HEK293 (cell line): ENCODE measurements around the gene PPM1L.

Experiments
- CTCF ChIA-PET: fragments of 350-600 bp; formaldehyde crosslinking; extraction: SDS; loops from one replicate; lab custom pipeline; 2021; ENCODE audit warnings: antibody characterized with exemption; lab: Yijun Ruan, JAX
- POLR2A ChIA-PET: fragments of 300-600 bp; formaldehyde crosslinking; extraction: SDS; loops from one replicate; lab custom pipeline; 2020; ENCODE audit warnings: antibody characterized with exemption, inconsistent platforms; lab: Yijun Ruan, JAX
- H3K27ac ChIP-seq: fragments of 200-500 bp; sonication (Bioruptor generic); 2 replicates; pipeline ENCODE4 v1.5.1; 2014; ENCODE audit warnings: low read depth, low read length, control low read depth, inconsistent platforms; ENCODE audit errors: extremely low read depth
- H3K36me3 ChIP-seq, 2 experiments: fragments of 200-500 bp in 1 of 2; sonication (Bioruptor generic) in 1 of 2; 1 replicate in 1 of 2; 2 replicates in 1 of 2; pipeline ENCODE4 v1.5.1; 2014 to 2017; ENCODE audit warnings: inconsistent platforms in 2 of 2, low read length in 2 of 2; ENCODE audit not compliant: control insufficient read depth in 2 of 2, insufficient read depth in 1 of 2
- H3K4me1 ChIP-seq: fragments of 200-500 bp; sonication (Bioruptor generic); 2 replicates; pipeline ENCODE4 v1.5.1; 2014; ENCODE audit warnings: mild to moderate bottlenecking, low read length, inconsistent platforms; ENCODE audit not compliant: control insufficient read depth, insufficient read depth
- H3K4me3 ChIP-seq: 2 replicates; pipeline ENCODE4 v1.5.1; 2011; ENCODE audit warnings: low read depth, mild to moderate bottlenecking, control low read depth, low read length, moderate library complexity
- H3K9me3 ChIP-seq: fragments of 200-500 bp; sonication (Bioruptor generic); 2 replicates; pipeline ENCODE4 v1.5.1; 2014; ENCODE audit warnings: low read depth, low read length, inconsistent platforms; ENCODE audit not compliant: control insufficient read depth, insufficient read depth
- GLI4 ChIP-seq: fragments of 450-650 bp; formaldehyde crosslinking; IDR thresholded peaks from 2 replicates; pipeline ENCODE4 v1.5.1; 2016; ENCODE audit warnings: missing biosample characterization, missing genetic modification characterization
- KLF16 ChIP-seq: fragments of 450-650 bp; formaldehyde crosslinking; IDR thresholded peaks from 2 replicates; pipeline ENCODE4 v1.5.1; 2017; ENCODE audit warnings: missing biosample characterization, missing genetic modification characterization
- MZF1 ChIP-seq: fragments of 450-650 bp; formaldehyde crosslinking; IDR thresholded peaks from 2 replicates; pipeline ENCODE4 v1.5.1; 2017; ENCODE audit warnings: missing biosample characterization, missing genetic modification characterization, borderline replicate concordance
- PBX3 ChIP-seq: sonication (generic); formaldehyde crosslinking; IDR thresholded peaks from 2 replicates; pipeline ENCODE4 v1.8.1; 2022; ENCODE audit warnings: mild to moderate bottlenecking, moderate library complexity, missing genetic modification reagents
- ZBTB11 ChIP-seq: fragments of 450-650 bp; formaldehyde crosslinking; conservative IDR thresholded peaks from 2 replicates; pipeline ENCODE4 v1.5.1; 2016; ENCODE audit warnings: low read depth, missing biosample characterization, missing genetic modification characterization
- ZBTB44 ChIP-seq: fragments of 450-650 bp; IDR thresholded peaks from 2 replicates; pipeline ENCODE4 v1.5.1; 2018; ENCODE audit warnings: missing biosample characterization, mild to moderate bottlenecking, missing genetic modification characterization
- ZBTB6 ChIP-seq: fragments of 450-650 bp; formaldehyde crosslinking; IDR thresholded peaks from 2 replicates; pipeline ENCODE4 v1.5.1; 2017; ENCODE audit warnings: missing biosample characterization, missing genetic modification characterization
- ZFP69B ChIP-seq: fragments of 450-650 bp; formaldehyde crosslinking; IDR thresholded peaks from 2 replicates; pipeline ENCODE4 v1.5.1; 2016; ENCODE audit warnings: missing biosample characterization, missing genetic modification characterization
- ZNF112 ChIP-seq: fragments of 450-650 bp; formaldehyde crosslinking; IDR thresholded peaks from 2 replicates; pipeline ENCODE4 v1.5.0; 2017; ENCODE audit warnings: missing biosample characterization, missing genetic modification characterization
- ZNF138 ChIP-seq: fragments of 450-650 bp; formaldehyde crosslinking; IDR thresholded peaks from 2 replicates; pipeline ENCODE4 v1.5.1; 2016; ENCODE audit warnings: missing biosample characterization, missing genetic modification characterization, borderline replicate concordance
- ZNF223 ChIP-seq: fragments of 450-650 bp; formaldehyde crosslinking; IDR thresholded peaks from 2 replicates; pipeline ENCODE4 v1.5.1; 2016; ENCODE audit warnings: missing biosample characterization, missing genetic modification characterization
- ZNF23 ChIP-seq: fragments of 450-650 bp; formaldehyde crosslinking; IDR thresholded peaks from 2 replicates; pipeline ENCODE4 v1.5.1; 2016; ENCODE audit warnings: missing biosample characterization, missing genetic modification characterization, borderline replicate concordance
- ZNF266 ChIP-seq: fragments of 450-650 bp; formaldehyde crosslinking; IDR thresholded peaks from 2 replicates; pipeline ENCODE4 v1.5.1; 2016; ENCODE audit warnings: missing biosample characterization, missing genetic modification characterization, low read depth
- ZNF366 ChIP-seq: fragments of 450-650 bp; formaldehyde crosslinking; conservative IDR thresholded peaks from 2 replicates; pipeline ENCODE4 v1.5.1; 2016; ENCODE audit warnings: missing biosample characterization, missing genetic modification characterization
- ZNF394 ChIP-seq: fragments of 450-650 bp; formaldehyde crosslinking; IDR thresholded peaks from 2 replicates; pipeline ENCODE4 v1.5.1; 2016; ENCODE audit warnings: missing biosample characterization, missing genetic modification characterization, mild to moderate bottlenecking, moderate library complexity, borderline replicate concordance
- ZNF488 ChIP-seq: fragments of 450-650 bp; formaldehyde crosslinking; IDR thresholded peaks from 2 replicates; pipeline ENCODE4 v1.5.1; 2016; ENCODE audit warnings: missing biosample characterization, missing genetic modification characterization
- ZNF501 ChIP-seq: fragments of 450-650 bp; formaldehyde crosslinking; IDR thresholded peaks from 2 replicates; pipeline ENCODE4 v1.5.1; 2016; ENCODE audit warnings: missing biosample characterization, missing genetic modification characterization
- ZNF521 ChIP-seq: fragments of 450-650 bp; formaldehyde crosslinking; IDR thresholded peaks from 2 replicates; pipeline ENCODE4 v1.5.1; 2017; ENCODE audit warnings: missing biosample characterization, mild to moderate bottlenecking, missing genetic modification characterization
- ZNF626 ChIP-seq: fragments of 450-650 bp; sonication (Bioruptor Pico); formaldehyde crosslinking; IDR thresholded peaks from 2 replicates; pipeline ENCODE4 v1.5.1; 2018; ENCODE audit warnings: missing biosample characterization, missing genetic modification characterization, inconsistent platforms
- ZNF658 ChIP-seq: fragments of 450-650 bp; formaldehyde crosslinking; IDR thresholded peaks from 2 replicates; pipeline ENCODE4; 2016; ENCODE audit warnings: missing biosample characterization, missing genetic modification characterization
- ZNF660 ChIP-seq: fragments of 450-650 bp; IDR thresholded peaks from 2 replicates; pipeline ENCODE4 v1.5.1; 2018; ENCODE audit warnings: missing biosample characterization, mild to moderate bottlenecking, missing genetic modification characterization
- ZNF664 ChIP-seq: fragments of 450-650 bp; formaldehyde crosslinking; IDR thresholded peaks from 2 replicates; pipeline ENCODE4 v1.5.1; 2016; ENCODE audit warnings: missing biosample characterization, missing genetic modification characterization
- ZNF692 ChIP-seq: fragments of 450-650 bp; formaldehyde crosslinking; IDR thresholded peaks from 2 replicates; pipeline ENCODE4 v1.5.1; 2016; ENCODE audit warnings: missing biosample characterization, missing genetic modification characterization

PPM1L gene

GRCh38 chr3:160811237-160811548 lies 55.2 kb downstream of the PPM1L start (continued):
- TF ChIP-seq ZNF138 (tag by site-specific recombination), result no peak
- TF ChIP-seq ZNF660, result no peak
- TF ChIP-seq ZNF394 (tag by site-specific recombination), result no peak
- TF ChIP-seq ZNF664 (tag by site-specific recombination), result no peak
- no peak for TF ChIP-seq ZNF488 (tag by site-specific recombination)
- no peak for TF ChIP-seq ZNF521 (tag by site-specific recombination)
- no peak for TF ChIP-seq ZFP69B (tag by site-specific recombination)
- no peak for TF ChIP-seq ZNF266 (tag by site-specific recombination)
- no peak for TF ChIP-seq ZNF23
- no peak for TF ChIP-seq ZNF626
- TF ChIP-seq ZBTB6 (tag by site-specific recombination), result no peak
- TF ChIP-seq ZBTB44 (tag by site-specific recombination), result no peak

- no peaks in the 10 kb centered on the region; the same call in 1 of the 2 replicates for H3K4me1 ChIP-seq
- CTCF ChIA-PET, result no interaction called here
- no peak overlapping the region for H3K27ac ChIP-seq
- no peaks in the 10 kb centered on the region for H3K9me3 ChIP-seq
- H3K4me3 ChIP-seq, result no peak overlapping the region
- TF ChIP-seq ZBTB11 (tag by site-specific recombination) (no peak), ZNF660 (no peak), ZNF692 (tag by site-specific recombination) (no peak), GLI4 (tag by site-specific recombination) (no peak), ZNF501 (tag by site-specific recombination) (no peak), ZNF223 (tag by site-specific recombination) (no peak), MZF1 (tag by site-specific recombination) (no peak), ZNF112 (tag by site-specific recombination) (no peak), ZNF658 (tag by site-specific recombination) (no peak), KLF16 (no peak), PBX3 (CRISPR knock-in tag) (no peak), ZNF366 (no peak)
- POLR2A ChIA-PET, result no interaction called here
- no peaks in the 10 kb centered on the region for H3K36me3 ChIP-seq
These were observed 56.3 kb downstream of the PPM1L start for GRCh38 chr3:160812304-160812703.
